ENCODE results near the gene NAALADL2.

Gene NAALADL2

DNA sequence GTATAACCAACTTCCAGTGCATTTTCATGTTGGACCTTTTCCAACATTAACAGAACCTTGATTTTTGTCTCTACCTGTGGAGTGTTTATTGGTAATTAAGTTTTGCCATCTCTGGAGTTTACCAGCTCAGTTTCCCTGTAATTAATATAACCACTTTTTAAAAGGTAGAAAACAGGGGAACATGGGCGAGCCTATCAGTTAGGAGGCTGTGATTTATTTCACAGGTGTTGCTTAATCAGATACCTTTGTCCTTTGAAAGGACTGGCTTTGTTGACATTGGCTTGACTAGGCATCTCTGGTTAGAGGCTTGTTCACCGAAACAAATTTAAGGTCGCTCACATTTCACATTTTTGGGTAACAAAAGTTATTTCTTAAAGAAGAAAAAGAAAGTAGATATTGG, 622 bp downstream of the NAALADL2 start:
- TF ChIP-seq CTCF (conservative IDR thresholded peaks at IDR 0.05; ENCODE audit: control insufficient read depth, insufficient read depth, low read depth, low read length): no peak
- DNase-seq (ENCODE audit: low read depth): no peak
- H3K4me3 ChIP-seq (ENCODE audit: control insufficient read depth, low read depth, low read length): no peak overlapping the region

DNA sequence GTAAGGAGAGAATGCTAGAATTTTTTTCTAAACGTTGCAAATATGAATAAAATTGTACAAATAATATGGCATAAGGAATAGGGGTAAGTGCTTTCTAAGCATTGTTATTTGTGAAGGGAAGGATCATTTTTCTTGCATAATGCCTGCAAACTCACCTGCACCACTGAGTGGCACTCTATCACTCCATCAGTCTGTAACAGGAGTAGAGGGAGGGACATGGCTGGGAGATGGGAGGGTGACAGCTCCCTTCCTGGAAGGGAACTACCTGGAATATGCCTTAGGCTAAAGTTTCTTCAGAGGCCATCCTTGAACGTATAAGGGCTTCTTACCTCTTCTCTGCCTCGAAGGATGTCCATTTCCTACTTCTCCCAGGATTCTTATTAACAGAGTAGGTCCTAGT, 3.0 kb downstream of the NAALADL2 start:
- no peak overlapping the region for H3K4me3 ChIP-seq (ENCODE audit: control insufficient read depth, low read depth, low read length)
- DNase-seq (ENCODE audit: low read depth): peak; percentile 6

DNA sequence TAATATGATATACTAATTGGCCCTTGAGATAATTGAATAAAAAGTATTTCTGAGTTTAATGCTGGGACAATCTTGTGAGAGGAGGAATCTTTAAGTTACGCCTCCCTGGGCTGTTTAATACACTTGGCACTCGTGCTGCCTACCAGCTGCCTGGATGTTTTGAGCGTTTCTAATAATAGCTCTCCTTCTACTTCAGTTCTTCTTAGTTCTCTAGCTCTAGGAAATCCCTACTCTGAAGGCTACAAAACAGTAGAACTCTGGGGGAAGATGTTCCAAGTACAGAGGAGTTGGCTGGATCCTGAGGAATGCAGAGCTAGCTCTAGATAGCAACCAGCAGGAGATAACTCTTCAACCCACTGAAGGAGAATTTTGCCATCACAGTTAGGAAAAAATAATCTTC, 3.5 kb downstream of the NAALADL2 start:
- DNase-seq (ENCODE audit: low read depth): no peak
- TF ChIP-seq CTCF (conservative IDR thresholded peaks at IDR 0.05; ENCODE audit: control insufficient read depth, insufficient read depth, low read depth, low read length): no peak
- no peak overlapping the region for H3K4me3 ChIP-seq (ENCODE audit: control insufficient read depth, low read depth, low read length)

More for the DNA sequence above, 3.0 kb downstream of the NAALADL2 start:
- peak; percentile 9 for TF ChIP-seq CTCF (conservative IDR thresholded peaks at IDR 0.05; ENCODE audit: control insufficient read depth, insufficient read depth, low read depth, low read length)

- TF ChIP-seq CTCF (conservative IDR thresholded peaks at IDR 0.05; ENCODE audit: control insufficient read depth, insufficient read depth, low read depth, low read length): no peak
- no peak for DNase-seq (ENCODE audit: low read depth)
- H3K4me3 ChIP-seq (ENCODE audit: control insufficient read depth, low read depth, low read length): no peak overlapping the region
These were observed 4.4 kb downstream of the NAALADL2 start for GRCh38 chr3:174863488-174863887.

- no peak for TF ChIP-seq CTCF (conservative IDR thresholded peaks at IDR 0.05; ENCODE audit: control insufficient read depth, insufficient read depth, low read depth, low read length)
- DNase-seq (ENCODE audit: low read depth): peak; percentile 62
- no peak overlapping the region for H3K4me3 ChIP-seq (ENCODE audit: control insufficient read depth, low read depth, low read length)
These were observed 10.3 kb downstream of the NAALADL2 start for GRCh38 chr3:174869448-174869847.

DNA sequence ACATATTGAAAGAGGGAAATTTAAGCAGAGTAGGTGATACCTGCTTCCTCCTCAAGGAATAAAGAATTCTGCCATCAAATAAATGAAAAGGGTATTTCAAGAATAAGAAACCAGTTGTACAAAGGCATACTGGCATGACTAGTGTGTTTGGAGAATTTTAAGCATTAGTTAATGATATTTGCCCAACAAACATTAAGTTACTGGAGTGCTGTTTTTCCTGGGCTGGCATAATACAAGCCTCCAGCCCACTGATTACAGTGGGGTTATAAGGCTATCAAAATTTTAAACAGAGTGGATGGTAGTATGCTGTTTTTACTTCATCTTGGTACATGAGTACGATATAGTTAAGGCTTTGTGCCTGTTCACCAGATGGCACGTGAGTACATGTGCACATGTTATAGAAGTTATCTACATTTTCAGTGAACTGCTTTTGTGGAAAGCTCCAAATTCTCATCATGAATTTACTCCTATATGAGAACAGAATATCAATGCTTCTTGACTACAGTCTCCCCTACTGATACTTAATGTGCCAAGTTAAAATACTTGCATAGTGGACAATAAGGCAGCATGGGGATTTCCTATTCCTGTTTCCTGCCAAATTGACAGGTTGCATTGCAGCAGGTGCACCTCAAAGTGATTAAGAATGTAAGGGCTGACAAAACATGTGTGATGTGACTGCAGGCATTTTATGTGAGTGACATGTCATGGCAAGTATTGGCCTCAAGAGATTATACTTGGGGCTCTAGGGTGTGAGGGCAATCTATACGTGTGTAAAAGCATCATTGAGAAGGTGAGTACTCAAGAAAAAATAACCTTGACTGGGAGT, 14.9 kb downstream of the NAALADL2 start:
- no peak overlapping the region for H3K4me3 ChIP-seq (ENCODE audit: control insufficient read depth, low read depth, low read length)
- TF ChIP-seq CTCF (conservative IDR thresholded peaks at IDR 0.05; ENCODE audit: control insufficient read depth, insufficient read depth, low read depth, low read length): no peak
- no peak for DNase-seq (ENCODE audit: low read depth)

All from fibroblast of mammary gland (primary cell).